Stimulated activated CD4-positive, alpha-beta T cell treated with anti-CD3 and anti-CD28 coated beads, TNF-alpha, amount 100 ng/mL, for 48 hours (primary cell): ENCODE measurements around the gene SDC1.

Source experiments
- DNase-seq, 3 donors: peaks; one replicate each; pipeline ENCODE4 v3.0.0-alpha.2; 2020; ENCODE audit warnings: low read depth in 3 of 3

SDC1 gene

DNA sequence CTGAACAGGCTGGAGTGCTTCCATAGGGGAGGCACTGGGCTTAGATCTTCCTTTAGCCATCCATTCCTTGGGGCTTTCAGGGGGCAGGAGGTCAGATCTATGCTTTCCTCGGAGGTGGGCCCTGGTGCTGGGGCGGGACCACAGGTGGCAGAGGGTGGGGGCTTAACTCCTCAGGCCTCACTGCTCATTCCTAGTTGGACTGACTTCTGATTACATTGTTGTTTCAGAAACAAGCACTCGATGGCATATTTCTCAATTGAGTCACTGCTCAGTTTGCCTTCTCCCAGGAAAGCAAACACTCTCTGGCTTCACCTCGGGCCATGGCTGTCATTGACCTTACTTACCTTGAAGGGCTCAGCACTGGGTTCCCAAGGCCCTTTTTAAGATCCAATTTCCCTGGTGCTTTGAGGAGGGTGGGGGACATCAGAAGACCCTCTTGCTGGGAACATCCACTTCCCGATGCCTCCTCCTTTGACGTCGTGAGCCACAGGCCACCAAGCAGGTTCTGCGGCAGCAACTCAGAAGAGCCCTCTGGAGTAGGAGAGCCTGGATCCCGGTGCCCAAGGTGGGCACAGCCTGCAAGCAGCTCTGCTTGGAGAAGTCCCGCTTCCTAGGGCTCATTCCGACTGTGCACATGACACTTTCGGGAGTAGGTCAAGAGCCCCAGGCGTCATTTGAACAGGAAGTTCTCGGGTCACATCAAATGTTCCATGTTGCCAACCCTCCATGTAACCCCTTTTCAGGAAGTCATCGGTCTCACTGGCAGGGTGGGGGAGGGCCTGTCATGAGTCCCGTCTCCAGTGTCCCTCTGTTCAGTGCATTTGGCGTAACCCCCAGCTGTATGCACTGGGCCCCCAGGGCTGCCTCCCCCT lies 40.6 kb downstream of the SDC1 start:
- DNase-seq = no peak

DNA sequence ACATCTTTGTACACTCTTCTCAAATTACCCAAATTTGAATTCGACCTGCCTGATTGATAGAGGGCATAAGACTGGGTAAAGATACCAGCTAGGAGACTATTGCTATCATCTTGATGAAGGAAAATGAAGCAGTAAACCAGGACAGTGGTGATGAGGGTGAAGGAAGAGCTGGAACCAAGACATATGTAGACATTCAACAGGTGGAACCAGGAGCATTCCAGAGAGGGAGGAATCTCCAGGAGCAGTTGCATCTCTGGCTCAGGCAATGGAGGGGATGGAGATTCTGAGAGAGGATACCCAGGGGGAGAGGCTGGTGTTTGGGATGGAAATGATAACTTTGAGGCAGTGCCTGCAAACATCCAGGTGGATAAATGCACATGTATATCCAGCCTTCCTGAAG lies 41.6 kb downstream of the SDC1 start:
- no peak for DNase-seq

DNA sequence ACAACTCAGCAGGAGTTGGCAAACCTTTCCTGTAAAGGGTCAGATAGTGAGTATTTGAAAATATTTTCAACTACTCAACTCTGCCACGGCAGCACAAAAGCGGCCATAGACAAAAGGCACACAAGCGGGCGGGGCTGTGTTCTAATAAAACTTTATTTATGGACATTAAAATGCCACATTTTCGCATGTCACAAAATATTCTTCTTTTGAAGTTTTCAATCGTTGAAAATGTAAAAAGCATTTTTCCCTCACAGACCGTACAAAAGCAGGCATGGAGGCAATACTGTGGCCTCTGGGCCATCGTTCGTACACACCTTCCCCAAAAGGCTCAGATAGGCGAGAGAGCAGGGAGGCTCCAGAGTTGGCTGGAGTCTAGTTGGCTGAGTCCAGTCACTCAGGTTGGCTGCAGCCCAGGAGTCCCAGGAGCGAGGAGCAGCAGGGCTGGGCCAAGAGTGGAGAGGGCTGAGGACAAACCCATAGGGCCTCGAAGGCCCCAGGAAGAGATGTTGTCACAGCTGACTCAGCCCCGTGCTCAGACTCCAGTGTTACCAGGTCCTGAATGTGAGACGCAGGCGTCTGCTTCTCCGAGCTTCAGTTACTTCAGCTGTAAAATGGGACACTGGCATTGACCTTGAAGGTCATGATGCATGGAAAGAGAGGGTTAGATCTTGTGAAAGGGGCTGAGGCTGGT lies 42.5 kb downstream of the SDC1 start:
- no peak for DNase-seq

DNA sequence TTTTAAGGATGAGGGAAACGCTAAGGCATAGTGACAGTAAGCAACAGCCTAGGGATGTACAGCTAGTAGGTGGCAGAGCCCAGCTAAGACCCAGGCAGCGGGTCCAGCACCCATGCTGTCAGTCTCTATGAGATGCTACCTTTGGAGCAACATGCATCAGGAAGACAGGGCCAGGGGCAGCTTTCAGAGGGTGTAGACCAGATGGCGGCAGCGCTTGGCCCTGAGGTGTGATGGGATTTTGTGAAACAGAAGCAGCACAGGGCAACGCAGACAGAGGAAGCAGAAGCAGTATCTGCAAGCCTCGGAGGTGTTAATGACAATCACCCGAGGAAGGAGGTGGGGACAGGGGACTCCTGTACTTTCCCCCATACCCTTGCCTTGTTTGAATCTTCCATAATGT lies 43.2 kb downstream of the SDC1 start:
- no peak for DNase-seq

DNA sequence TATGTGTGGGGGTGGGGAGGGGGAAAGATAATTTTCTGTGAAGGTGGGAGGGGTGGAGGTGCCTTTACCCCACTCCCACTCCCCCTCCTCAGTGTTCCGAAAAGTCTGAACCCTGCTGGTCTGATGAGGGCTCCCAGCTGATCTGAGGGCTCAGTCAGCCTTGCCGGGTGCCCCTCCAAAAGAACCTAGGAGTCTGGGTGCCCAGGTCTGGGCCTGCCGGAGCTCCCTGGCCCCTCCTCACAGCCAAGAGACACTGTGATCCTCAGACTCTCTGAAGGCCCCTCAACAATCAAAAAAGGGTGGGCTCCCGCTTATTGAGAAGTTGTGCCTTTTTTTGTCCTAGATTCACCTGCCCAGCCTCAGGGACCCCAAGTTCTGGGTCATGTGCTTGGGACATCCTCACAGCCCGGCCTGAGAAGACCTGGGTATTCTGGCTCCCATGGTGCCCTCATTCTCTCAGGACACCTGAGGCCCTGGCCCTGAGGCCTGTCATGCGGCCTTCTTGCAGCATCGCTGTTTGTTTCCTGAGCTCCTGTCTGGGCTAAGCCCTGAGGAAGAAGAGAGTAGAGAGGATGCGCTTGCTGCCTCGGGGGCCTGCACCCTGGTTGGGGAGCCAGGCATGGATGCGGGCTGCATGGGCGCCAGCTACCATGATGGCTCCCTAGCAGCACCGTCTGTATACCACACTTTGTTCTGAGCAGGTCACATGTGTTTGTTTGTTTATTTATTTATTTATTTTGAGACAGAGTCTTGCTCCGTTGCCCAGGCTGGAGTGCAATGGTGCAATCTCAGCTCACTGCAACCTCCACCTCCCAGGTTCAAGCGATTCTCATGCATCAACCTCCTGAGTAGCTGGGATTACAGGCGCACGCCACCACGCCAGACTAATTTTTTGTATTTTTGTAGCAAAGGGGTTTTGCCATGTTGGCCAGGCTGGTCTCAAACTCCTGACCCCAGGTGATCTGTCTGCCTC lies 44.0 kb downstream of the SDC1 start:
- no peak for DNase-seq

DNA sequence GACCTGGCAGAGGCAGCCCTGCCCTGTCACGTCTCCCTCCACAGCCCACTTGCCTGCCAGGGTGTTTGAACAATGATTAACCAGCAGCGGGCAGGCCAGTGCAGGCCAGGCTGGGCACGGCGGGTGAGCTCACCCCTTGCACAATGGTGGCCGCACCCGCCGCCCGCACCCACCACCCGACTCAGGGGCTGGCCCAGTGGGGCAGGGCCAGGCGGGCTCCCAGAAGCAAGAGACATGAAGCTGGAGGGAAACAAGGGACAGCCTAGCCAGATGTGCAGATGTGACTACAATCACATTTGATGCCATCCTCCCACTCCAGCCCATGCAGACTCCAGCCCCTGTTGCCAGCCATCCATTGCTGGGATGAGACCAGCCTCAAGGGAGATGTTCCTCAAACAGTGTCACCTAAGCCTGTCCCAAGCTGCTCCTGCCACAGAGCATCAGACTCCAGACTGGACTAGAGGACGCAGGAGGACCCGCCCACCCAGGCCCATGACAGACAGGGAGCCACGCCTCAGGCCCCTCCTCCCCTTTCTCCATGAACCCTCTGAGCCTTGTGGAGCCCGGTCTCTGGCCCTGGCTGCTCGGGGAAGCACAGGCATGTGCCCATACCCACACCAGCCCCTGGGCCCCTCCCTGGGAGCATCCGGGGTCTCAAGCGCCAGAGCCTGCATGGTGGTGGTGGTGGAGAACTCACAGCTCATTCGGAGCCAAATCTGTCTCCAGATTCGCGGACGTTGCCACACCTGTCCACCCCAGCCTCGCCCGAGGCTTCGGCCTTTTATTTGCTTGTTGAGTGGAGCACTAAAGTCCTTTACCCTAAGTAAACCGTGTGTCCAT lies 45.0 kb downstream of the SDC1 start:
- DNase-seq = no peak

DNA sequence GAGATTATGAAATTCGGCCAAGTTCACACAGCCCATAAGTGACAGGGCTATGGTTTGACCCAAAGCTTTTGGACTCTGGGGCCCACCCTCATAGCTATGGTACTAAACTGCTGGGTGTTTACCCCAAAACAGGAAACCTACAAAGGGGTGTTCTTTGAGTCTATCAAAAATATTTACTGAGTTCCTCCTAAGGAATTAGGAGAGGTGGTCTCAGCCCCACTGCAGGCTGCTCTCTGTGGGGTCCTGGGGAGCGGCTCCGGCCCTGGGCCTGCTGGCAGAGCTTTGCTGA lies 45.5 kb downstream of the SDC1 start:
- no peak for DNase-seq

DNA sequence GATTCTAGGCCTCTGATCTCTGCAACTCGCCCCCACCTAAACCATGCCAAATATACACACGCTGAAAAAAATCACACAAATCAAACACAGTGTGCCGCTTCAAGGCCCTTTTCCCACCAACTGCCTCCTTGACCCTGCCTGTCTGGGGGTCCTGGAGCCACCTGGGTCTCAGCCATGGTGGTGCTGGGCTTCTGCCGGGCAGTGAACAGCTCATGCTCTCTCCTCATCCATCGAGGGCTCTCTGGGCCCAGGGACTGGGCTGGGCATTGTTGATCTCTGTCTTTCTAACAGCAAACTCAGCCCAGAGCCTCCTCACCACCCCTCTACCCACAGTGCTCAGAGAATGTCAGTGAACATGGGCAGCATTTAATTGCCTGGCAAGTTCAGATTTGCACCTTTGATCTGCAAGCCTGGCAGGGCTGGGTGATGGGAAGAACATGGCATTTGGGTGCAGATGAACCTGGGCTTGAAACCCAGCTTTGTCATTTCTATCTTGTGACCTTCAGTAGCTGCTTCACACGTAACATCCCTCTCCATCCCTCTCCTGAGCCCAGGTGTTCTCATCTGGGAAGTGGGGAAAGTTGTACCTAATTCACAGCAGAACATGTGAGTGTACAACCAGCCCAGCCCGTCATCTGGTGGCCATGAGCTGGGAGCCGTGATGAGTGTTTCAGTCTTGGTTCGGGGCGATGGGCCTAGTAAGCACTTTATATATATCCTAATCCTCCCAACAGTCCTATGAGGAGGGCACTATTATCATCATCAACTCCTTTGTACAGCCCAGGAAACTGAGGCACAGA lies 46.1 kb downstream of the SDC1 start:
- DNase-seq = no peak

DNA sequence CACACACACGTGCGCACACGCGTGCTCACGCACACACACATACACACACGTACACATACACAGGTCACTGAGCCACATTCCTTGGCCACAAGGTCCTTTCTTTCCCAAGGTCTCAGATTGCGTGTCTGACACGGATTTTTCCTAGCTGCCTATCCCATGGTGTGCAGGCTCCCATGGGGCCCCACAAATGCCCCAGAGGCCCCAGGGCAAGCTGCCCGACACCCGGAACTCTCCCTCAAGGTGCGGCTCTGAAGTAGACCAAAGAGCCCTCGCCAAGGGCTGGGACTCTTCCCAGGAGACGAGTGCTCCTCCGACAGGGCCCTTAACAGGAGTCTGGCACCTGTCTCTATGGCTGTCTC lies 46.7 kb downstream of the SDC1 start:
- no peak for DNase-seq

DNA sequence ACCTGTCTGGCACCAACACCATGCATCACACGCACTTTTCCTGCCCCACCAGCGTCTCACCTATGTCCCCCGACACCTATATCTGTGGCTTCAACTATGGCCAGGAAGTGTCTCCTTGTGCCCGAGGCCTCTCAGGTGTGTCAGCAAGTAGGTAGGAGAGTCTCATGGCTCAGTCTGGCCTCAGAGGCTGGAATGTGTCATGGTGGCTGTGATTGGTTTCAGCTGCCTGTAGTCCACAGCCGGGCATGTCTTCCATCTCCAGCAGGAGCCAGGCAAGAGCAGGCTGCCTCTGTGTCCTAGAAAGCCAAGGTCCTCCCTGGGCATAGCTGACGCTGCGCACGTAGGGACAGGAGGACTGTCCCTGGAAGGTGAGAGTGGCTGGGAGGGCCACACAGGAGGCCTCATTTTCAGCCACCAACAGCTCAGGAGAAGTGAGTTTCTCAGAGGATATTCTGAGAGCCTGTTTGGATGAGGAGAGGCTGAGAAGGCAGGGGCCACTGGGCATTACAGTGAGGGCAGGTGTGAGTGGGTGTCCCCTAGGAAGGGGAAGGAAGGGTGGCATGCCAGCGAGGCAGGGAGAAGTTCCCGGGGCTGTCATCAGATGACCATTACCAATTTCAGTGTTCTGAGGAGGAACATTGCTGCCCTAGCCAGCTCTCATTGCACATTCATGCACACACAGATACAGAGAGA lies 47.2 kb downstream of the SDC1 start:
- no peak for DNase-seq

DNA sequence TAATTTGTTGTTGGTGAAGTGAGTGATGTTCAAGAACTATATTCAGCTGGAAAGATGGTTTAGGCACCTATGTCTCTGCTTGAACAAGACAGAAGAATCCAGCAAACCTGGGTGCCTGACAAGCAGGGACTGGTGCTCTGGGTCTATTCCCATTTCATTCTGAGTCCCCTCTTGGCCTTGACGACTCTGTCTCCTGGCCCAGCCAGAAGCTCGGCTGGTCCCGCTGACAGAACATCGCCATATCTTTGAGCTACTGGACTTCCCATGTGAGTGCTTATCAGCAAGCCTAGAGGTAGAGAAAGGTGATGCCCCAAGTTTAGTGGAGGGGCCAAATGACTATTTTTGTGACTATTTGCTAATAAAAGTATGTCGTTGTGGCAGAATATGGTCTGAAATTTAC lies 48.2 kb downstream of the SDC1 start:
- DNase-seq = no peak

DNA sequence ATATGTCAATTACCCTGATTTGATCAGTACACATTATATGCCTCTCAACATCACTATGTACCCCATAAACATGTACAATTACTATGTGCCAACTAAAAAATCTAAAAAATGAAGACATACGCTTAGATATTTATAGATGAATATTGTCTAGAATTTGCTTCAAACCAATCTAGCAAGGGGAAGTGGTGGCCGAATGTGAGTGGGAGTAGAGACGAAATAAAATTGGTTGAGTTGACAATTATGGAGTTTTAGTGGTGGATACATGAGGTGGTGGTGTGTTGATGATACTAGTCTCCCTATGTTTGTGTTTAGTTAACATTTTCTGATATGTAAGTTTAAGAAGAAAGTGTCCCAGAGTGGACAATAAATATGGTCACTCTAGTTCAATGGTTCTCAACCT lies 49.0 kb downstream of the SDC1 start:
- DNase-seq = no peak

DNA sequence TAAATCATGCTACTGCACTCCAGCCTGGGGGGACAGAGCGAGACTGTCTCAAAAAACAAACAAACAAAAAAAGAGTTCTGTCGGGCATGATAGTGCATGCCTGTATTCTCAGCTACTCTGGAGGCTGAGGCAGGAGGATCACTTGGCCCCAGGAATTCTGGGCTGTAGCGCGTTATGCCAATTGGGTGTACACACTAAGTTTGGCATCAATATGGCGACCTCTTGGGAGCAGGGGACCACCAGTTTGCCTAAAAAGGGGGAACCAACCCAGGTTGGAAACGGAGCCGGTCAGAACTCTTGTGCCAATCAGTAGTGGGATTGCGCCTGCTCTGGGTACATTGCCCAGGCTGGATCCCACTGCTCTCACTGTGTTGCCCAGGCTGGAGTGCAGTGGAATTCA lies 49.7 kb downstream of the SDC1 start:
- DNase-seq = no peak

DNA sequence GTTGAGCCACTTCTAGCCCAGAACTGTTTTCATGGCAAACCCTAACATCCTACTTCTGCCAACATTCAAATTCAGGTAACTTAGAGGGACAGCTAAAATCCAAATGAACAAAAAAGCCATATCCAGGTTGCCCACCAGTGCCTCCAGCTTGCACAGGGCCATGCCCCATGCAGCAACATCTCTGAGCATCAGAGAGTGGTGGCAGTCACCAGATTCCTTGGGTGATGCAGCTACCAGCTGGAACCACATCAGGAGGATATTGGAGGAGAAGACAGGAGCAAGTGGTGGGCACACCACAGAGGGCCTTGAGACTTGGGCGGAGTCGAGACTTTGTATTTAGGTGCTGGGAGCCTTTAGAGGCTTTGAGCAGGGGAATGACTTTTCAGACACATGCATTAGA lies 50.5 kb downstream of the SDC1 start:
- no peak for DNase-seq

DNA sequence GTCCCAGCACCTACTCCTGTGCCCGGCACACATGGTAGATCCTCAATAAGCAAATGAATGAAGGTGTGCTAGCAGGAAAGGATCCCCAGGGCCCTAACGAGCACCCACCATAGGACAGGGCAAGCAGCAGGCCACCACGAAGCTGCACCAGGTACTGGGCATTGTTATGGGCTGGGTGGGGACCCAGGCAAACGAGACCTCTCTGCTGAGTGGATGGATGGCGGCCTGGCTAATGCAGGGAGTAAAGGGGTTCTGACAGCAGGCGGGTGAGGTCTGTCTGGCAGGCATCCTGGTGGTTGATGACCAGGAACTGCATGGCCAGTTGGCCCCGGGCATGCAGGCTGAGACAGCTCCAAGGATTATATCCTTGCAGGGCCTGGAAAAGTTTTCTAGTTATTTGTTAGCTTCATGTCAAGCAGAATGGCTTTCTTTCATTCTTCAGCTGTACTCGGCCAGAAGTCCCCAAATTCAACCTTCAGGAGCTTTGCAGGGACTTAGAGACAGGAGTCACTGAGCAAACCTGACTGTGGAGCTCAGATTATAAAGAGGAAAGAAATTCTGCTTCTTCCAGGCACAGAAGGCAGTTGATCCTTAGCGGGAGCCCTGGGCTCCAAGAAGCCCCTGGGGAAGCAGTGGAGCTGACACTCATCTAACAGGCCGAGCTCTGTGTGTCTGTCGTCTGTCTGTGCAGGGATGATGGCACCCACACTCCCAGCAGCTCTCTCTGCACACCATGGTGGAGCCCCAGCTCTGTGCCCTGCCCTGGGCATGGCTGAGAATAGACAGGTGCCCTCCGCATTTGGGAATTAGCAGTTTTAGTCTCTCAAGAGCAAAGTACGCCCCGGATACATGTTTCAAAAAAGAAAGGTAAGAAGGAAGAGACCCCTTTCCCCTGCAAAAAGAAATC lies 51.2 kb downstream of the SDC1 start:
- no peak for DNase-seq

DNA sequence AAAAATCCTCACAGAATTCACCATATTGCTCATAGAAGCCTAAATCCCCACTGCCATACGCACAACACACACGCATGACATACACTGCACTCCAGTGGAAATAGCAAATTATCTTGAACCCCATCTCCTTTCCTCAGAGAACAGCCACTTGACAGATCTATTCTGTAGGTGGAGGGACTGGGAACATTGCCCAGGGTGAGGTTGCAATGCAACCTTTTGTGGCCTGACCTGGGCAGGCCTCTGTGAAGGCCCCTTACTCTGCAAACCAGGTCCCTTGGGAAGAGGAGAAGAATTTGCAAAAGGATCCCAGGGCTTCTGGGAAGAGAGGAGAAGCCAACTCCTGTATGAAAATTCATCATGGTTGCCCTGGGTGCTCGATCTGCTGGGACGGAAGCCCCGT lies 51.9 kb downstream of the SDC1 start:
- no peak for DNase-seq

DNA sequence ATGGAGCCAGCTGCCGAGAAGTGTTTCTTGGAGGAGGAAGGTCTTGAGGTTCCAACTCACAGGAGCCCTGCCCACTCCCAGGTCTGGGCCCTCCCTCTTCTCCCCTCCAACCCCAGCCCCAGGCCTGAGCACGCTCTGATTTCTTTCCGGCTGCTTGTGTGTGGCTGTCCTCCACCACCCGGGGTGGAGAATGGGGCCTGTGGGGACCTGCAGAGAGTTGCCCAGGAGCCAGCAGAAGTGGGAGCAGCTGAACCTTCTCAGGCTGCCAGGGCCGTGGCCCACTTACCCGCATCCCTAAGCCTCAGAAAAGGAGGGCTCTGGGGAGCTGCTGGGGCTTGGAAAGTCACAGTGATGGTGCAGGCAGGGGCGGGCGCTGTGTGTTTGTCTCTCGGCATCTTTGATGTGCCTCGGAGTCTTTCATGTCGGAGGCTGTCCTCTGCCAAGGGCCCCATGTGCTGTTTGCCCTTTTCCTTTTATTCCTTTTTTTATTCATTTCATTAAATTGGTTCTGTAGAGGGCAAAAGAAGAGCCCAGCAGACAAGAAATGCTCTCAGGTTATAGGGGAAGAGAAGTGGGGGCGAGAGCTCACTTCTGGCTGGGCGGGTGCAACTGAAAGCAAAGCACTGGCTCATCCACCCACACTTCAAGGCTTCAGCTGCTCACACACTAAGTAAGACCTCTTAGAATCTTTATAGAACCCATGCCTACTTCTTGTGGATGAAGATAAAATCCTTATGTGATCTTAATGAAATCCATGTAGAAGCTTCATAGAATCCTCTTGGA lies 52.5 kb downstream of the SDC1 start:
- DNase-seq = no peak

DNA sequence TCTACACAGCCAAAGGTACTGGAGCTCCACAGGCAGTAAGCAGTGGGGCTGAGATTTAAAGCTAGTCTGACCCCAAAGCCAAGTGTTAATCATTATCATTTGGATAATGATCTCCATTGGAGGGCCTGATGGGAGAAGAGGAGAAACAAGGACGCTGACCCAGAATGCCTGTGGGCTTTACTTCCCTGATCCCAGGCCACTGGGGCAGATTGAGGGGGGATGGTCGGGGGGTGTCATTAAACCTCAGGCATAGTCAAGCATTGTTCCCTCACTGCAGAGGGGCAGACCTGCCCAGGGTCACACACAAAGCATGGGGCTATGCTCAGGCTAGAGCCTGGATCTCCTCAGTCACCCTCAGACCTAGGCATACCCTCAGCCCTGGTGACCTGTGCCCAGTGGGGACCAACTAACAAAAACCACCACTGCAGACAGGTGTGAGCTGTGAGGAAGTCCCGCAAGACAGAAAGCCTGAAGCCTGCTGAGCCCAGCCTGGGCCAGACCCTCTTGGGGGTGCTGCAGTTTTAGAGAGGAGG lies 53.4 kb downstream of the SDC1 start:
- no peak for DNase-seq
